GM23248 (cell line): Measurements from ENCODE around the gene TCP11.

Source experiments
- EZH2 ChIP-seq: fragments of 200-600 bp; sonication (generic); IDR thresholded peaks from 2 replicates; pipeline ENCODE4 v1.6.1; 2018; ENCODE audit warnings: antibody characterized with exemption, mild to moderate bottlenecking; ENCODE audit not compliant: insufficient read depth, poor library complexity, severe bottlenecking
- EZH2phosphoT487 ChIP-seq: fragments of 200-600 bp; sonication (generic); IDR thresholded peaks from 2 replicates; pipeline ENCODE4 v1.6.1; 2018; ENCODE audit warnings: antibody characterized with exemption, moderate library complexity, mild to moderate bottlenecking, low read depth; ENCODE audit not compliant: insufficient read depth

DNA sequence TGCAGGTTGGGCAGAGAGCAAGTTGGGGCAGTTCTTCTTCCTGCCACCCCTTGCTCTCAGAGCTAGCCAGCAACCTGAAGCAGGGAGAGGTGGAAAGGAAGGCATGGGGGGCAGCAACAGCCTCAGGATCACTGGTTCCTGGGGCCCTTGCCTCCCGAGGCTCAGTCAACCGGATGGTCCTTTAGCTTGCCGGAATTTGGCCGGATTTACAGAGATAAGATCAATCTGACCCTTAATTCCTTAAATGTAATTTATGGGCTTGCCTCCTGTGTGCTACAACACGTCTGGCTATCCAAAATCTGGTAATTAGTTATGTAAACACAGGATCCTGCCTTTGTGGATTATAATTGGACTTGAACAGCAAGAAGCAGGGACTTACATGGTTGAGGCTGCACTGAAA lies 19.5 kb upstream of the TCP11 start:
- TF ChIP-seq EZH2 (no peak), EZH2phosphoT487 (no peak)
